DND-41 (cell line): Measurements from ENCODE around the gene SLC17A4.

Source experiments
- CTCF ChIP-seq: IDR thresholded peaks from 2 replicates; pipeline ENCODE4 v1.5.1; 2012; ENCODE audit warnings: borderline replicate concordance, low read length, moderate library complexity, mild to moderate bottlenecking; ENCODE audit not compliant: poor library complexity, severe bottlenecking; ENCODE audit errors: extremely low read depth
- EZH2 ChIP-seq: IDR thresholded peaks from 3 replicates; pipeline ENCODE4 v1.6.1; 2012; ENCODE audit warnings: borderline replicate concordance, low read depth, mild to moderate bottlenecking, moderate library complexity, low read length, inconsistent platforms; ENCODE audit not compliant: severe bottlenecking

- no peak for TF ChIP-seq CTCF
- no peak for TF ChIP-seq EZH2
Measured at GRCh38 chr6:25755483-25755882, 941 bp downstream of the SLC17A4 start.
